T-helper 1 cell treated with Interleukin-12 subunit alpha and Interleukin-12 subunit beta and Interleukin-4 antibody, amounts not matched to agents 30 μg/mL and 1 μg/mL, for 36 hours (primary cell): ENCODE measurements around the gene CRACR2A.

Experiments used
- H3K27ac Mint-ChIP-seq: one replicate; pipeline ENCODE4 v1.8.0; 2021; ENCODE audit warnings: mild to moderate bottlenecking, mixed read lengths
- H3K27me3 Mint-ChIP-seq: one replicate; pipeline ENCODE4 v1.8.0; 2021; ENCODE audit warnings: low read depth, mixed read lengths
- H3K36me3 Mint-ChIP-seq: one replicate; pipeline ENCODE4 v1.8.0; 2021; ENCODE audit warnings: low read depth, mixed read lengths
- H3K4me1 Mint-ChIP-seq: one replicate; pipeline ENCODE4 v1.8.0; 2021; ENCODE audit warnings: low read depth, mixed read lengths
- H3K4me3 Mint-ChIP-seq: one replicate; pipeline ENCODE4 v1.8.0; 2021; ENCODE audit warnings: mild to moderate bottlenecking, moderate library complexity, mixed read lengths
- H3K9me3 Mint-ChIP-seq: one replicate; pipeline ENCODE4 v1.8.0; 2021; ENCODE audit warnings: mixed read lengths

CRACR2A gene

GRCh38 chr12:3692616-3693365 is 60.1 kb downstream of the CRACR2A start:
- Mint-ChIP-seq H3K27ac (no peak overlapping the region), H3K27me3 (no peaks in the 10 kb centered on the region), H3K4me3 (no peak overlapping the region), H3K36me3 (peaks cover 62% of the 10 kb centered on the region), H3K9me3 (peaks cover 16% of the 10 kb centered on the region), H3K4me1 (peaks cover 1% of the 10 kb centered on the region)

GRCh38 chr12:3686463-3686862 is 66.4 kb downstream of the CRACR2A start:
- Mint-ChIP-seq H3K36me3 (peaks cover 39% of the 10 kb centered on the region), H3K27ac (no peak overlapping the region), H3K4me3 (no peak overlapping the region), H3K4me1 (peaks cover 9% of the 10 kb centered on the region), H3K27me3 (no peaks in the 10 kb centered on the region), H3K9me3 (peaks cover 16% of the 10 kb centered on the region)

DNA sequence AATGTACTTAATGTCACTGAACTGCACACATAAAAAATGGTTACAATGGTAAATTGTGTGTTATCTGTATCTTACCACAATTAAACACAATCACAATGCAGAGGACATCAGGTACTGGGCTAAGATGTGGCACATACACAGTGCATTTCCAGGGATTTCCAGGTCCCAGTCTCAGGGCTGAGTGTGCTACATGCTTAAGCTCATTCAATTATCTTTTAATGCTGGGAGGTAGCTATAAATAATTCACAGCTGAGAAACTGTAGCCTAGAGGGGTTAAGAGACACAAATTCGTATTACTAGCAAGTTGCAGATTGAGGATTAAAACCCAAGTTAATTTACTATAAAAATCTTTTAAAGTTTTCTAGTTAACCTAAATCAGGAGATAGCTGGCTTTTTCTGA is 67.1 kb downstream of the CRACR2A start:
- Mint-ChIP-seq H3K9me3 (peaks cover 15% of the 10 kb centered on the region), H3K4me3 (no peak overlapping the region), H3K27me3 (no peaks in the 10 kb centered on the region), H3K4me1 (peaks cover 9% of the 10 kb centered on the region), H3K36me3 (peaks cover 33% of the 10 kb centered on the region), H3K27ac (no peak overlapping the region)

- Mint-ChIP-seq H3K27ac (no peak overlapping the region), H3K4me3 (no peak overlapping the region), H3K9me3 (peaks cover 5% of the 10 kb centered on the region), H3K27me3 (no peaks in the 10 kb centered on the region), H3K36me3 (peaks cover 25% of the 10 kb centered on the region), H3K4me1 (peaks cover 9% of the 10 kb centered on the region)
Measured at GRCh38 chr12:3684449-3685051, 68.4 kb downstream of the CRACR2A start.

DNA sequence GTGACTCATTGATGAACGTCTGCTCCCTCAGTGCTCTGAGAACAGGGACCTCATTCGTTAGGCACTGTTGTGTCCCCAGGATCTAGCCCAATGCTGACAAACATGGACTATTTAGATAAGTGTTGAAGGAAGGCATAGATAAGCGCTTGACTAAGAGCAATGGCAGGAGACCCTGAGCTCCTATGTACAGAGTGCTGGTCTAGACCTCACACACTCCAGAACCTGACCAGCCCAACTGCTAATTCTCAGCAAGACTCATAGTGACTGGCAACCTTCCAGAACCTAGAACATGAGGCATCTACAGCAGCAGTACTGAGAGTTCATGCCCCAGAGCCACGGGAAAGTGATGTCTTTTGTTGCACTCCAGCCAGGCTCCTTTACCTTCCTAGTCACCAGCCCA is 69.2 kb downstream of the CRACR2A start:
- H3K27ac Mint-ChIP-seq, result no peak overlapping the region
- H3K27me3 Mint-ChIP-seq, result no peaks in the 10 kb centered on the region
- no peak overlapping the region for H3K4me3 Mint-ChIP-seq
- H3K9me3 Mint-ChIP-seq, result peaks cover under 1% of the 10 kb centered on the region
- peaks cover 9% of the 10 kb centered on the region for H3K4me1 Mint-ChIP-seq
- peaks cover 23% of the 10 kb centered on the region for H3K36me3 Mint-ChIP-seq

DNA sequence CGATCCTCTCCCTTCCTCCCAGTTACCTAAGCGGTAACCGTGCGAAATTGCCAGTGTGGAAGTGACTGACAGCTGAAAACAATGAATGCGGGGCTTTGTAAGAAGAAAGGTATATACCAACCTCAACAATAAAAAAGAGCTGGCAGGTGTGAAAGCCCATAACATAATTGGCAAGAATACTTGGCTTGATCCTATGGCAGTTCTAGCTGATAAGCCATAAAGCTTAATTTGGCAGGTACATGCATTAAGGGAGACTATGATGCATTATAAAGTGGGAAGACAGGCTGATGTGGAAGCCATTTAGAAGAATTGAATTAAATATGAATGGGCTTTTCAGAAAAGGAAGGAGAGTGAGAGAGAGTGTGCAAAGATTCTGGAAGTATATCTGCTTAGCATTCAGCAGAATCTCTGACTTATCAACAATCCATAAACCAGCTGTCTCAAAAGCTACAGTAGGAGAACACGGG is 71.3 kb downstream of the CRACR2A start:
- Mint-ChIP-seq H3K27ac (no peak overlapping the region), H3K4me3 (no peak overlapping the region), H3K4me1 (peaks cover 3% of the 10 kb centered on the region), H3K27me3 (no peaks in the 10 kb centered on the region), H3K36me3 (peaks cover 29% of the 10 kb centered on the region), H3K9me3 (no peaks in the 10 kb centered on the region)

GRCh38 chr12:3680919-3681594 is 71.9 kb downstream of the CRACR2A start:
- H3K27ac Mint-ChIP-seq, result no peak overlapping the region
- no peaks in the 10 kb centered on the region for H3K9me3 Mint-ChIP-seq
- H3K4me1 Mint-ChIP-seq, result no peaks in the 10 kb centered on the region
- peaks cover 30% of the 10 kb centered on the region for H3K36me3 Mint-ChIP-seq
- H3K27me3 Mint-ChIP-seq, result no peaks in the 10 kb centered on the region
- H3K4me3 Mint-ChIP-seq, result no peak overlapping the region

- peaks cover 25% of the 10 kb centered on the region for H3K36me3 Mint-ChIP-seq
- H3K27me3 Mint-ChIP-seq, result no peaks in the 10 kb centered on the region
- H3K27ac Mint-ChIP-seq, result no peak overlapping the region
- H3K9me3 Mint-ChIP-seq, result no peaks in the 10 kb centered on the region
- H3K4me3 Mint-ChIP-seq, result no peak overlapping the region
- H3K4me1 Mint-ChIP-seq, result no peaks in the 10 kb centered on the region
Measured at GRCh38 chr12:3679831-3680230, 73.1 kb downstream of the CRACR2A start.

GRCh38 chr12:3677609-3678008 is 75.3 kb downstream of the CRACR2A start:
- Mint-ChIP-seq H3K9me3 (no peaks in the 10 kb centered on the region), H3K36me3 (peaks cover 35% of the 10 kb centered on the region), H3K4me3 (no peak overlapping the region), H3K4me1 (no peaks in the 10 kb centered on the region), H3K27ac (no peak overlapping the region), H3K27me3 (no peaks in the 10 kb centered on the region)

DNA sequence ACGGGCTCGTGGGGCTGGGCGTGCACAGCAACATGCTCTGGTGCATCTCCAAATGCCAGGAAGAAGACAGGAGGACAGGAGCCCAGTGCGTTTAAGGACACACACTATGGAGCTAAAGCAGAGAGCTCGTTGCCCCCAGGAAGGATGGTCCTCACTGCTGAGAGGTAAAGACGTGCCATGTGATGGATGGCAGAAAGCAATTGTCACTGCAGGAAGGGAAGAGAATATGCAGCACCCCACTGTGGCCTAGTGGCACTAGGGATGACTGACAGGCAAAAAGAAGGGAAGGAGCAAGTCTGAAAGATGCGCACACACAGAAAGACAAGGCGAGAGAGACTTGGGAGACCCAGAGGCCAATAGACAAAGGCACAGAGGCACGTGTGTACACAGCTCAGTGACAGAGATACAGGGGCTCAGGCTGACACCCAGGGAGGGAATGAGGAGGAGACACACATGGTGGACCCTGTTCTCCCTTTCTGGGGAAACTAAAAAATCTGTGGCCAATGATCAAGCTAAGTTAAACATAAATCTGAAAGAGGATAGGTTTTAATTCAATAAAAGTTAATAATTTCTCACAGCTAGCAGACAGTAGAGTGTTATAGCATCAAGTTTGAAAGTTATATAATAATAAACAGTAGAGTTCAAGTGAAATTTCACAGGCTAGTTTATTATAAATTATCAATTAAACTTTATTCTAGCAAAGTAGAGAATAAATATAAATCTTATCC is 78.8 kb downstream of the CRACR2A start:
- Mint-ChIP-seq H3K27me3 (no peaks in the 10 kb centered on the region), H3K27ac (no peak overlapping the region), H3K4me1 (peaks cover 20% of the 10 kb centered on the region), H3K9me3 (no peaks in the 10 kb centered on the region), H3K36me3 (peaks cover 52% of the 10 kb centered on the region), H3K4me3 (no peak overlapping the region)

DNA sequence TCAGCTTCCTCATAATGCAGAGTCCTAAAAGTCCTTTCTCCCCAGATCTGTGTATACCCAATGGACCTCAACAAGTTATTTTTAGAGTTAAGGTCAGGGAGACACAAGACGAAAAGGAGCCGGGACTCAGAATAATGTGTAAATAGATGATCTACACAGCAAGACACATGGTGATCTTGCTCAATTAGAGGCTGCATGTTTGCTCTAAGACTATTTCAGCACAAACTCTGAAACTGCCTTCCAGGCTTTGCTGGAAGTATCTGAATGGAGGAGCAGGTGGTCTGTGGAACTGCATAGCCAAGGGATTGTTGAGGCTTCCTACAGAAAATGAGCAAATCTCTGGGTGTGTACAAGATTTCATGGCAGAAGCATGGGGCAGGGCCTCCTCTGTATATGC is 80.8 kb downstream of the CRACR2A start:
- H3K27me3 Mint-ChIP-seq, result no peaks in the 10 kb centered on the region
- H3K36me3 Mint-ChIP-seq, result peaks cover 46% of the 10 kb centered on the region
- peaks cover 20% of the 10 kb centered on the region for H3K4me1 Mint-ChIP-seq
- H3K9me3 Mint-ChIP-seq, result no peaks in the 10 kb centered on the region
- no peak overlapping the region for H3K27ac Mint-ChIP-seq
- no peak overlapping the region for H3K4me3 Mint-ChIP-seq

DNA sequence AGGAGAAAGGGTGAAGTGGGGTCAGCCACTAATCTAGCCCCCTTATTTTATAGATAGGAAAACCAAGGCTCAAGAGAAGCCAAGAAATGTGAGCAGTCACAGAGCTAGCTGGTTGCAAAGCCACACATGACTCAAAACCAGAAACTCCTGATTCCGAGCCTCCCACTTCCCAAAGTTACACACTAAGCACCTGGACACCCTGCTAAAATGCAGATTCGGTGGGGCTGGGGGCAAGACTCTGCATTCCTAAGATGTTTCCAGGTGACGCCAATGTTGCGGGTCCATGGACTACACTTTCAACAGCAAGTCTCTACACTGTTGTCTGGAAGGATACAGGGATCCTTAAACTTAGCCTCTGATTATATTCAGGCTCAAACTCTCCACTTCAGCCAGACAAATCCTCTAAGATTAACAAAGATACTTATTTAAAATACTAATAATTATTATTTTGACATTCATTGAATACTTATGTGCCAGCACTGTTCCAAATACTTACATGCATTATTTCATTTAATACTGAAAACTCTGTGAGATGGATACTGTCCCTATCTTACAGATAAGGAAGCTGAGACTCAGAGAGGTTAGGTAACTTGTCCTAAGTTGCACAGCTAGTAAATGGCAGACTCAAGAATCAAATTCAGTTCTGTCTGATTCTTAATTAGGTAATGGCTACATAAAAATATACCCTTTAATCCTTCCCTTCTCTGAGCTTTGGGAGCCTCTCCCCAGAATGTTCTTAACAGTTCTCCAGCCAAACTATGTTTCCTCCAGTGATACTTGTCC is 81.4 kb downstream of the CRACR2A start:
- Mint-ChIP-seq H3K4me3 (no peak overlapping the region), H3K36me3 (peaks cover 47% of the 10 kb centered on the region), H3K27me3 (no peaks in the 10 kb centered on the region), H3K27ac (no peak overlapping the region), H3K9me3 (no peaks in the 10 kb centered on the region), H3K4me1 (peaks cover 20% of the 10 kb centered on the region)

- peak overlapping the region; percentile 26 for H3K27ac Mint-ChIP-seq
- H3K36me3 Mint-ChIP-seq, result peaks cover 55% of the 10 kb centered on the region
- no peak overlapping the region for H3K4me3 Mint-ChIP-seq
Measured at GRCh38 chr12:3670083-3670620, 82.8 kb downstream of the CRACR2A start.

GRCh38 chr12:3669594-3669993 is 83.3 kb downstream of the CRACR2A start:
- H3K4me1 Mint-ChIP-seq, result peaks cover 20% of the 10 kb centered on the region
- H3K9me3 Mint-ChIP-seq, result no peaks in the 10 kb centered on the region
- H3K27ac Mint-ChIP-seq, result no peak overlapping the region
- H3K36me3 Mint-ChIP-seq, result peaks cover 56% of the 10 kb centered on the region
- no peak overlapping the region for H3K4me3 Mint-ChIP-seq
- no peaks in the 10 kb centered on the region for H3K27me3 Mint-ChIP-seq

More at GRCh38 chr12:3670083-3670620, 82.8 kb downstream of the CRACR2A start:
- Mint-ChIP-seq H3K9me3 (no peaks in the 10 kb centered on the region), H3K27me3 (no peaks in the 10 kb centered on the region), H3K4me1 (peaks cover 20% of the 10 kb centered on the region)
